ENCODE measurements around the gene ASB15. TPM values are rescaled to one million over a fixed set of nuclear protein-coding genes. Genes with fewer than 3 reads are reported as not detected.
A peak's percentile ranks its signal among the peaks of the same experiment; 100 is the strongest.

The ASB15 gene
- total and polyA plus RNA-seq, 5 donors = 15.6 to 56.7 (median 25.2) TPM

DNA sequence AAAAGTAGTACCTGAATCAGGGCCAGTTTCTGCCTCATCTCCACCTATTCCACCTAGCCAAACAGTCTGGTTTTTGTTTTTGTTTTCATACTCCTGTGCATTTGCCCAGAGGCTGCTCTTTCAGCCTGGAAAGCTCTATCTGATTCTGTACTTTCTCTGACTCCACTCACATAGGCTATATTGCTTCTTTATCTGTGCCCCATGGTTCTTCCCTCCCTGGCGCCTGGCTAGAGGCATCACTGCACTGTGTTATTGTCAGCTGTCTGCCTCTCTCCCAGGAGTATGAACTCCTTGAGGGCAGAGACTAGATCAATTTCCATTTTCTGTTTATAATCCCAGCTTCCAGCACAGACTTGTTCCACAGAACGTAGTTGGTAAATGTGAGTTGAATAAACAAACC lies 49.0 kb downstream of the ASB15 start:
- H3K27ac ChIP-seq (ENCODE audit: low read length) = no peak overlapping the region
- DNase-seq = no peak
- H3K27me3 ChIP-seq (ENCODE audit: control insufficient read depth, insufficient read depth) = no peaks in the 10 kb centered on the region
- no peaks in the 10 kb centered on the region for H3K9me3 ChIP-seq (ENCODE audit: control insufficient read depth, low read length)
- 55% methylated on average over 2 of the region's 2 CpGs for WGBS
- peak; percentile 38 to 49 for ATAC-seq
- intact Hi-C loops (cut with DNase I) = no loop called here
- H3K4me3 ChIP-seq (ENCODE audit: low read length) = no peak overlapping the region
- H3K4me1 ChIP-seq (ENCODE audit: control insufficient read depth, insufficient read depth, low read length) = peaks cover 2% of the 10 kb centered on the region

DNA sequence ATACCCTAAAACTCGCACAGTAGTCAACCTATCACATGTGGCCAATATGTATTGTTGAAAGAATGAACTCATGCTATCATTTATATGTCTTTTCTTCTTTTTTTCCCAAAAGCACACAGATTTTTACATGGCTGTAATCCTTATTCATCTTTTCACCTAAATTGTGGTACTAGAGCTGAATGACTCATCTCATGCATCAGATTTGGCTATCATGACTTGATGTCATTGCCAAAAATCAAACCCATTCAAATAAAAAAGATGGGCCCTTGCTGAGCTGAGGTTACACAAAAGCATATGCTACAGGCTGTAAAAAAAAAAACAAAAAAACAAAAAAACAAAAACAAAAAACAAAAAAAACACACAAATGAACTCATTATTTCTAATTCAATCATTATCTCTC lies 50.8 kb downstream of the ASB15 start:
- Histone ChIP-seq H3K9me3 (ENCODE audit: control insufficient read depth, low read length) (no peaks in the 10 kb centered on the region), H3K4me3 (ENCODE audit: low read length) (no peak overlapping the region), H3K4me1 (ENCODE audit: control insufficient read depth, insufficient read depth, low read length) (peaks cover 2% of the 10 kb centered on the region), H3K27ac (ENCODE audit: low read length) (no peak overlapping the region), H3K27me3 (ENCODE audit: control insufficient read depth, insufficient read depth) (no peaks in the 10 kb centered on the region)
- intact Hi-C loops (cut with DNase I) = no loop called here
- WGBS = 98% methylated on average over 1 of the region's 1 CpG
- DNase-seq (no peak), ATAC-seq (no peak)

DNA sequence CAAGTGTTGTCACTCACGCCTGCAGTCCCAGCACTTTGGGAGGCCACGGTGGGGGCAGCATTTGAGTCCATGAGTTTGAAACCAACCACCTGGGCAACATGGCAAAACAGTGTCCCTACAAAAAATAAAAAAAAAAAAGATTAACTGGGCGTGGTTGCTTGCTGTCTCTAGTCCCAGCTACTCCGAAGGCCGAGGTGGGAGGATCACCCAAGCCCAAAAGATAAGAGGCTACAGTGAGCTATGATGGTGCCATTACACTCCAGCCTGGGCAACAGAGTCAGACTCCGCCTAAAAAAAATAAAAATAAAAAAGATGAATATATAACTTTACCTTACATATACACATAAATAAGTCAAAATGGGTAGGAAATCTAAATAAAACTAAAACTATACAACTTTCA lies 51.5 kb downstream of the ASB15 start:
- H3K27ac ChIP-seq (ENCODE audit: low read length) = peak overlapping the region; percentile 15
- 66% methylated on average over 6 of the region's 6 CpGs for WGBS
- ATAC-seq = no peak

DNA sequence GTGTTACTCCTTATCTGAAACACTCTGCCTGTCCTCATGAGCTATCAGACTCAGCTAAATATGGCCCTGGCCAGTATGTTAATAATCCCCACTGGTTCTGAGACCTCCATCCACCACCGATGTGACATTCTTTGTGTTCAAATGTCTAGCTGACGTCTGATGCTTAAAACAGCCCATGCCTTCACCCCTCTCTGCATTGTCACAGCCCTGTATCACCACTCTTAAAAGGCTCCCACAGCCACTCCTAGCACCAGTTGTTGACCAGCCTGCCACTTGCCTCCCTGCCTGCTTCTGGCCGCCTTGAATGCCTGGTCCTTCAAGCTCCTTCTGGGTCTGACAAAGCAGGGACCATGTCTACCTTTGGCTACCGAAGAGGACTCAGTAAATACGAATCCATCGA lies 54.0 kb downstream of the ASB15 start, which contains the start of gene LMOD2:
LMOD2 (plus strand) TSS at position 253 of the 400 bp plus-strand sequence; CDS start at position 351, 98 bp downstream.
- peak within 1 kb of the TSS; percentile 63 for H3K4me3 ChIP-seq (ENCODE audit: low read length)
- no peaks in the 10 kb centered on the region for H3K27me3 ChIP-seq (ENCODE audit: control insufficient read depth, insufficient read depth)
- WGBS = 62% methylated on average over 6 of the region's 6 CpGs
- H3K9me3 ChIP-seq (ENCODE audit: control insufficient read depth, low read length) = no peaks in the 10 kb centered on the region
- peak within 1 kb of the TSS; percentile 88 for H3K27ac ChIP-seq (ENCODE audit: low read length)
- DNase-seq (peak; percentile 32 to 68 (median 57)), ATAC-seq (peak; percentile 87 to 90)
- no peaks in the 10 kb centered on the region for H3K4me1 ChIP-seq (ENCODE audit: control insufficient read depth, insufficient read depth, low read length)
- intact Hi-C loops (cut with DNase I) = no loop called here

More for the DNA sequence above, 51.5 kb downstream of the ASB15 start:
- Histone ChIP-seq H3K9me3 (ENCODE audit: control insufficient read depth, low read length) (no peaks in the 10 kb centered on the region), H3K4me1 (ENCODE audit: control insufficient read depth, insufficient read depth, low read length) (peaks cover 2% of the 10 kb centered on the region), H3K27me3 (ENCODE audit: control insufficient read depth, insufficient read depth) (no peaks in the 10 kb centered on the region), H3K4me3 (ENCODE audit: low read length) (no peak overlapping the region)
- DNase-seq = no peak
- intact Hi-C loops (cut with DNase I) = no loop called here

DNA sequence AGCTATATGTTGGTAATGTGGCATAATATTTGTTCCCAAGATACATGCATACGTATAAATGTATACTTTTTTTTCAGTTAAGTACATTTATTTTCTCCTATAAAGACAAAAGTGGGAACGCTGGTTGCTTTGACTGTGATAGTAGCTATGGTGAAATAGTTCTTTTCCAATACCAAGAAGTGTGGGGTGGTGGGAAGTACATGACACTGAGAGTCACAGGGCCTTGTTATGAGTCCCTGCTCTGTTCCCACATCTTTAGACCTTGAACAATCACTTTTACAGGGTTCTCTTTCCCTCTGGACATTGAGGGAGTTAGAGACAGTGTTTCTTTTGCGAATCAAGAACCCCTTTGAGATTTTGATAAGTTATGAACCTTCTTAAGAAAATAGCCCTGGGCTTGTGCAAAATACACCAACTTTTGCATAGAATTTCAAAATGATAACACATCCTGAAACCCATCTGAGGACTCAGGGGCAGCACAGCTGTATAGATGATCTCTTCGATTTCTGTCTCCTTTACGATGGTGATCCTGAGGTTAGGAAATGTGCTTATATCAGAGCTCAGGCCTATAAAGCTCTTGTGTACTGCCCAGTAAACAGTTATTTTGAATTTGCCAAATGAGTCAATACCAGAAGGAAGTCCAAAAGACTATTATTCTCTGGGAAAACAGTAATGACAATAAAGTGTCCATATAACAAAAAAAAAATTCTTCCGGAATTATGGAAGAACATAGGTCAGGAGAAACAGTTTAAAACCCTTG lies 55.1 kb downstream of the ASB15 start:
- Histone ChIP-seq H3K4me1 (ENCODE audit: control insufficient read depth, insufficient read depth, low read length) (no peaks in the 10 kb centered on the region), H3K27me3 (ENCODE audit: control insufficient read depth, insufficient read depth) (no peaks in the 10 kb centered on the region), H3K9me3 (ENCODE audit: control insufficient read depth, low read length) (no peaks in the 10 kb centered on the region), H3K4me3 (ENCODE audit: low read length) (peak overlapping the region; percentile 63), H3K27ac (ENCODE audit: low read length) (peak overlapping the region; percentile 88)
- peak in 1 of 2 donors; percentile 21 for ATAC-seq
- 52% methylated on average over 6 of the region's 6 CpGs for WGBS
- intact Hi-C loops (cut with DNase I) = no loop called here
- no peak for DNase-seq

GRCh38 chr7:123657304-123657685 lies 55.7 kb downstream of the ASB15 start:
- Histone ChIP-seq H3K4me3 (ENCODE audit: low read length) (peak overlapping the region; percentile 63), H3K27me3 (ENCODE audit: control insufficient read depth, insufficient read depth) (no peaks in the 10 kb centered on the region), H3K27ac (ENCODE audit: low read length) (peak overlapping the region; percentile 90), H3K9me3 (ENCODE audit: control insufficient read depth, low read length) (no peaks in the 10 kb centered on the region), H3K4me1 (ENCODE audit: control insufficient read depth, insufficient read depth, low read length) (no peaks in the 10 kb centered on the region)
- WGBS = 29% methylated on average over 1 of the region's 1 CpG
- DNase-seq (no peak), ATAC-seq (peak; percentile 50 to 61)
- intact Hi-C loops (cut with DNase I) = no loop called here

DNA sequence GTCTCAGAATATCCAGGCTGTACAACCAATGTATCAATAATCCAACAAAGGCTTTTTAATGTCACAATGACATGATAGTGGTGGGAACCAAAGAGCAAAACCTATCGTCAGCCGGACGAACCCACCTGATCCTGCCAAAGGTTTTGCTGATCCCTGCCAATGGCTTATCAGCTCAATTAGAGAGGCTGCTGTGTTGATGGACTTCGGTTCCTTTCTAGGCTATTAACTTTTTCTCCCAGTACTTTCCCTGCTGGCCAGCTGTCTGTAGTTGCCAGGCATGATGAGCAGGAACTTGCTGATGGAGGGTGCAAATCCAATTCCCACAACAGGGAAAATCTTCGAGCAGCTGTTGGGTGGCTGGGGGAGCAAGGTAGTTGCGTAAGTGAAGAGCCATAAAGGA lies 56.4 kb downstream of the ASB15 start:
- intact Hi-C loops (cut with DNase I) = no loop called here
- peak overlapping the region; percentile 83 for H3K27ac ChIP-seq (ENCODE audit: low read length)
- peak in 1 of 2 donors; percentile 25 for ATAC-seq

GRCh38 chr7:123660514-123661354 lies 59.1 kb downstream of the ASB15 start:
- no peak for DNase-seq
- intact Hi-C loops (cut with DNase I) = no loop called here
- no peak for ATAC-seq
- no peaks in the 10 kb centered on the region for H3K9me3 ChIP-seq (ENCODE audit: control insufficient read depth, low read length)
- H3K27ac ChIP-seq (ENCODE audit: low read length) = peak overlapping the region; percentile 48
- H3K27me3 ChIP-seq (ENCODE audit: control insufficient read depth, insufficient read depth) = no peaks in the 10 kb centered on the region
- H3K4me1 ChIP-seq (ENCODE audit: control insufficient read depth, insufficient read depth, low read length) = peaks cover 4% of the 10 kb centered on the region
- peak overlapping the region; percentile 63 for H3K4me3 ChIP-seq (ENCODE audit: low read length)
- 51% methylated on average over 8 of the region's 8 CpGs for WGBS

More for the DNA sequence above, 56.4 kb downstream of the ASB15 start:
- H3K27me3 ChIP-seq (ENCODE audit: control insufficient read depth, insufficient read depth) = no peaks in the 10 kb centered on the region
- H3K9me3 ChIP-seq (ENCODE audit: control insufficient read depth, low read length) = no peaks in the 10 kb centered on the region
- H3K4me1 ChIP-seq (ENCODE audit: control insufficient read depth, insufficient read depth, low read length) = no peaks in the 10 kb centered on the region
- peak overlapping the region; percentile 63 for H3K4me3 ChIP-seq (ENCODE audit: low read length)
- no peak for DNase-seq
- 53% methylated on average over 6 of the region's 6 CpGs for WGBS

GRCh38 chr7:123661765-123662164 lies 60.1 kb downstream of the ASB15 start:
- H3K27me3 ChIP-seq (ENCODE audit: control insufficient read depth, insufficient read depth) = no peaks in the 10 kb centered on the region
- WGBS = 48% methylated on average over 1 of the region's 1 CpG
- H3K4me1 ChIP-seq (ENCODE audit: control insufficient read depth, insufficient read depth, low read length) = peaks cover 5% of the 10 kb centered on the region
- intact Hi-C loops (cut with DNase I) = no loop called here
- DNase-seq (no peak), ATAC-seq (no peak)
- no peaks in the 10 kb centered on the region for H3K9me3 ChIP-seq (ENCODE audit: control insufficient read depth, low read length)
- H3K4me3 ChIP-seq (ENCODE audit: low read length) = peak overlapping the region; percentile 54
- H3K27ac ChIP-seq (ENCODE audit: low read length) = peak overlapping the region; percentile 70

- DNase-seq = no peak
- Histone ChIP-seq H3K27me3 (ENCODE audit: control insufficient read depth, insufficient read depth) (no peaks in the 10 kb centered on the region), H3K4me1 (ENCODE audit: control insufficient read depth, insufficient read depth, low read length) (peaks cover 5% of the 10 kb centered on the region), H3K27ac (ENCODE audit: low read length) (peak overlapping the region; percentile 70), H3K4me3 (ENCODE audit: low read length) (peak overlapping the region; percentile 54), H3K9me3 (ENCODE audit: control insufficient read depth, low read length) (no peaks in the 10 kb centered on the region)
- intact Hi-C loops (cut with DNase I) = no loop called here
- WGBS = 81% methylated on average over 15 of the region's 15 CpGs
- ATAC-seq = no peak
These were observed 60.7 kb downstream of the ASB15 start for GRCh38 chr7:123662293-123662692.

GRCh38 chr7:123662755-123663154 lies 61.1 kb downstream of the ASB15 start:
- DNase-seq = no peak
- Histone ChIP-seq H3K27ac (ENCODE audit: low read length) (peak overlapping the region; percentile 70), H3K4me3 (ENCODE audit: low read length) (peak overlapping the region; percentile 54), H3K9me3 (ENCODE audit: control insufficient read depth, low read length) (no peaks in the 10 kb centered on the region), H3K27me3 (ENCODE audit: control insufficient read depth, insufficient read depth) (no peaks in the 10 kb centered on the region), H3K4me1 (ENCODE audit: control insufficient read depth, insufficient read depth, low read length) (peaks cover 5% of the 10 kb centered on the region)
- 51% methylated on average over 3 of the region's 3 CpGs for WGBS
- no peak for ATAC-seq
- intact Hi-C loops (cut with DNase I) = no loop called here
